GM23338 (cell line): ENCODE data around the gene BEST4. TPM values are rescaled to one million over a fixed set of nuclear protein-coding genes. Genes with fewer than 3 reads are reported as not detected.

Experiments used
- ATAC-seq: fragments of 200-7000 bp; cut with Tn5 transposase; 3 replicates; pipeline ENCODE4 v1.9.1; 2020
- DNase-seq: peaks from one replicate; pipeline ENCODE4 v3.0.0-alpha.2; 2015; ENCODE audit warnings: low spot score
- H2AFZ ChIP-seq: fragments of 200-600 bp; sonication (generic); 2 replicates; pipeline ENCODE4 v1.8.0; 2016; ENCODE audit warnings: antibody characterized with exemption, mild to moderate bottlenecking, moderate library complexity
- H3F3A ChIP-seq: fragments of 200-600 bp; sonication (generic); replicated peaks from 2 replicates; pipeline ENCODE4 v1.8.0; 2017; ENCODE audit warnings: antibody characterized with exemption, mixed run types, low read depth
- H3K27ac ChIP-seq: fragments of 200-600 bp; sonication (generic); 2 replicates; pipeline ENCODE4 v1.6.1; 2016; ENCODE audit warnings: low read depth
- H3K27me3 ChIP-seq: fragments of 200-600 bp; sonication (generic); 2 replicates; pipeline ENCODE4 v1.8.0; 2016; ENCODE audit warnings: mild to moderate bottlenecking, mixed run types, moderate library complexity; ENCODE audit not compliant: insufficient read depth
- H3K36me3 ChIP-seq: fragments of 200-600 bp; sonication (generic); 2 replicates; pipeline ENCODE4 v1.8.0; 2016; ENCODE audit warnings: mild to moderate bottlenecking; ENCODE audit not compliant: insufficient read depth
- H3K4me1 ChIP-seq: fragments of 200-600 bp; sonication (generic); 2 replicates; pipeline ENCODE4 v1.8.0; 2016; ENCODE audit warnings: mild to moderate bottlenecking, moderate library complexity; ENCODE audit not compliant: insufficient read depth
- H3K4me2 ChIP-seq: fragments of 200-600 bp; sonication (generic); 2 replicates; pipeline ENCODE4 v1.7.1; 2017; ENCODE audit warnings: mixed run types
- H3K4me3 ChIP-seq: fragments of 200-600 bp; sonication (generic); 2 replicates; pipeline ENCODE4 v1.6.1; 2016; ENCODE audit warnings: mixed run types
- H3K79me2 ChIP-seq: fragments of 200-600 bp; sonication (generic); replicated peaks from 2 replicates; pipeline ENCODE4 v1.8.0; 2017; ENCODE audit warnings: mild to moderate bottlenecking; ENCODE audit not compliant: insufficient read depth
- H3K9me2 ChIP-seq: fragments of 200-600 bp; sonication (generic); 2 replicates; pipeline ENCODE4 v1.8.0; 2017; ENCODE audit not compliant: insufficient read depth
- H4K20me1 ChIP-seq: fragments of 200-600 bp; sonication (generic); replicated peaks from 2 replicates; pipeline ENCODE4 v1.8.0; 2017; ENCODE audit warnings: mild to moderate bottlenecking; ENCODE audit not compliant: insufficient read depth
- H3K27ac Mint-ChIP-seq: 2 replicates; pipeline ENCODE4 v1.8.0; 2020; ENCODE audit warnings: inconsistent platforms, mild to moderate bottlenecking, moderate library complexity, mixed read lengths
- H3K27me3 Mint-ChIP-seq: 3 replicates; pipeline ENCODE4 v1.8.0; 2022; ENCODE audit warnings: low read depth, mild to moderate bottlenecking, moderate library complexity, mixed read lengths, inconsistent platforms; ENCODE audit not compliant: insufficient read depth, poor library complexity
- H3K36me3 Mint-ChIP-seq: 3 replicates; pipeline ENCODE4 v1.8.0; 2021; ENCODE audit warnings: low read depth, mild to moderate bottlenecking, inconsistent platforms, moderate library complexity, mixed read lengths
- H3K4me1 Mint-ChIP-seq: 3 replicates; pipeline ENCODE4 v1.8.0; 2020; ENCODE audit warnings: mild to moderate bottlenecking, inconsistent platforms, mixed read lengths
- H3K4me3 Mint-ChIP-seq: 3 replicates; pipeline ENCODE4 v1.8.0; 2021; ENCODE audit warnings: moderate library complexity, mild to moderate bottlenecking, inconsistent platforms, mixed read lengths
- H3K9me3 Mint-ChIP-seq: 3 replicates; pipeline ENCODE4 v1.8.0; 2020; ENCODE audit warnings: moderate library complexity, mild to moderate bottlenecking, inconsistent platforms, mixed read lengths
- ETS1 ChIP-seq: IDR thresholded peaks from 2 replicates; pipeline ENCODE4 v1.6.1; 2016; ENCODE audit warnings: antibody characterized with exemption
- EZH2phosphoT487 ChIP-seq: fragments of 200-600 bp; sonication (generic); IDR thresholded peaks from one replicate; pipeline ENCODE4 v1.8.1; 2018; ENCODE audit warnings: antibody characterized with exemption; ENCODE audit not compliant: unreplicated experiment
- NANOG ChIP-seq: IDR thresholded peaks from 2 replicates; pipeline ENCODE4 v1.6.1; 2016; ENCODE audit warnings: antibody characterized with exemption, borderline replicate concordance
- POLR2AphosphoS5 ChIP-seq: IDR thresholded peaks from 2 replicates; pipeline ENCODE4 v1.6.1; 2016; ENCODE audit warnings: antibody characterized with exemption, low read depth
- REST ChIP-seq: IDR thresholded peaks from one replicate; pipeline ENCODE4 v1.6.1; 2018; ENCODE audit warnings: antibody characterized with exemption; ENCODE audit not compliant: unreplicated experiment
- ZNF331 ChIP-seq: fragments of 250-450 bp; sonication (Bioruptor Pico); IDR thresholded peaks from 2 replicates; pipeline ENCODE4 v1.5.0; 2020; ENCODE audit warnings: low read depth, mild to moderate bottlenecking, moderate library complexity
- polyA plus RNA-seq: library from polyadenylated mRNA; unstranded; fragments of >200 nt; fragmentation: Nextera tagmentation; extraction: Ambion mirVana; gene quantifications from 2 replicates; pipeline ENCODE4 v1.2.1, GENCODE V29; 2016
- total RNA-seq: library from RNA; depleted of rRNA; stranded (reverse); fragments of >200 nt; shearing (Covaris generic); gene quantifications from 2 replicates; pipeline ENCODE4 v1.2.3, GENCODE V29; 2014

Gene BEST4
- total and polyA plus RNA-seq, 2 experiments from 2014 or later: 0.63 to 1.6 TPM

GRCh38 chr1:44780583-44781121 is 7.3 kb downstream of the BEST4 start (continued):
- TF ChIP-seq REST (no peak), ZNF331 (no peak), EZH2phosphoT487 (no peak), ETS1 (no peak), NANOG (no peak), POLR2AphosphoS5 (peak; percentile 64)

- TF ChIP-seq EZH2phosphoT487 (no peak), ETS1 (no peak)
- Histone ChIP-seq H3K27me3 (no peaks in the 10 kb centered on the region), H3K9me2 (no peaks in the 10 kb centered on the region), H3K36me3 (peaks cover 37% of the 10 kb centered on the region), H2AFZ (no peak overlapping the region), H3F3A (peaks cover 80% of the 10 kb centered on the region), H3K27ac (peak overlapping the region; percentile 90), H4K20me1 (peaks cover 35% of the 10 kb centered on the region), H3K4me3 (peak overlapping the region; percentile 26; the same call in 1 of the 2 replicates), H3K4me1 (peaks cover 20% of the 10 kb centered on the region), H3K79me2 (peaks cover 43% of the 10 kb centered on the region), H3K4me2 (no peak overlapping the region; the same call in 1 of the 2 replicates)
- Mint-ChIP-seq H3K36me3 (peaks cover 64% of the 10 kb centered on the region), H3K9me3 (no peaks in the 10 kb centered on the region; the same call in 2 of the 3 replicates), H3K27ac (peak overlapping the region; percentile 77; the same call in 1 of the 2 replicates), H3K4me1 (peaks cover 28% of the 10 kb centered on the region), H3K4me3 (peak overlapping the region; percentile 87), H3K27me3 (peaks cover 34% of the 10 kb centered on the region)
- DNase-seq: no peak
- no peak for ATAC-seq
Measured at GRCh38 chr1:44778705-44779576, 9.0 kb downstream of the BEST4 start.
